GM13976 (cell line): Measurements from ENCODE around the gene HAAO.

Source experiments
- DNase-seq: peaks from one replicate; pipeline ENCODE4 v3.0.0; 2012; ENCODE audit warnings: low spot score
- CTCF ChIP-seq: IDR thresholded peaks from 2 replicates; pipeline ENCODE4 v1.5.1; 2012; ENCODE audit warnings: borderline replicate concordance, mild to moderate bottlenecking; ENCODE audit not compliant: insufficient read depth; ENCODE audit errors: extremely low read depth, missing control alignments, control extremely low read depth
- in situ Hi-C: fragments of 300-500 bp; cut with MboI; formaldehyde crosslinking; loops from one replicate; pipeline ENCODE4 v1.12.0; 2022; ENCODE audit warnings: low sequenced_read_pairs, mixed read lengths, inconsistent platforms; ENCODE audit not compliant: unreplicated experiment

HAAO gene

GRCh38 chr2:42827647-42828486 is 35.5 kb upstream of the HAAO start:
- peak; percentile 98 for TF ChIP-seq CTCF
- in situ Hi-C loops: no loop called here
- DNase-seq: peak; percentile 88

- TF ChIP-seq CTCF: no peak
- DNase-seq: no peak
- in situ Hi-C loops: no loop called here
Measured at GRCh38 chr2:42826231-42826630, 33.8 kb upstream of the HAAO start.

GRCh38 chr2:42824454-42824807 is 32.0 kb upstream of the HAAO start:
- DNase-seq: no peak
- in situ Hi-C loops: no loop called here
- no peak for TF ChIP-seq CTCF

- no peak for DNase-seq
- in situ Hi-C loops: no loop called here
- TF ChIP-seq CTCF: no peak
Measured at GRCh38 chr2:42823744-42824453, 31.5 kb upstream of the HAAO start.

- in situ Hi-C loops: no loop called here
- no peak for DNase-seq
- TF ChIP-seq CTCF: no peak
Measured at GRCh38 chr2:42819160-42819559, 26.8 kb upstream of the HAAO start.

GRCh38 chr2:42815726-42816125 is 23.3 kb upstream of the HAAO start:
- TF ChIP-seq CTCF: no peak
- in situ Hi-C loops: no loop called here
- no peak for DNase-seq
